ENCODE results near the gene SDHB. TPM values are rescaled to one million over a fixed set of nuclear protein-coding genes. Genes with fewer than 3 reads are reported as not detected.

SDHB gene
- total and polyA plus RNA-seq, 2 of the 8 experiments (the other 6 are each of a cell fraction or from before 2014, with no cell fraction given) = 84.0 to 98.7 TPM

GRCh38 chr1:17013491-17014320 lies 40.1 kb downstream of the SDHB start (continued):
- no peak for TF ChIP-seq GABPA (IDR thresholded peaks at IDR 0.05; ENCODE audit: borderline replicate concordance, insufficient read depth, low read length)
- no peak for TF ChIP-seq GTF2F1 (IDR thresholded peaks at IDR 0.05; ENCODE audit: borderline replicate concordance, low read depth, low read length)
- TF ChIP-seq USF2 (IDR thresholded peaks at IDR 0.05; ENCODE audit: low read length) = no peak
